ENCODE data around the gene DNAH3.
"Not testable (repeated sequence)": the region's sequence is repeated elsewhere in the genome, so short reads cannot be mapped to it uniquely, and the experiment has no call there.

Gene DNAH3

DNA sequence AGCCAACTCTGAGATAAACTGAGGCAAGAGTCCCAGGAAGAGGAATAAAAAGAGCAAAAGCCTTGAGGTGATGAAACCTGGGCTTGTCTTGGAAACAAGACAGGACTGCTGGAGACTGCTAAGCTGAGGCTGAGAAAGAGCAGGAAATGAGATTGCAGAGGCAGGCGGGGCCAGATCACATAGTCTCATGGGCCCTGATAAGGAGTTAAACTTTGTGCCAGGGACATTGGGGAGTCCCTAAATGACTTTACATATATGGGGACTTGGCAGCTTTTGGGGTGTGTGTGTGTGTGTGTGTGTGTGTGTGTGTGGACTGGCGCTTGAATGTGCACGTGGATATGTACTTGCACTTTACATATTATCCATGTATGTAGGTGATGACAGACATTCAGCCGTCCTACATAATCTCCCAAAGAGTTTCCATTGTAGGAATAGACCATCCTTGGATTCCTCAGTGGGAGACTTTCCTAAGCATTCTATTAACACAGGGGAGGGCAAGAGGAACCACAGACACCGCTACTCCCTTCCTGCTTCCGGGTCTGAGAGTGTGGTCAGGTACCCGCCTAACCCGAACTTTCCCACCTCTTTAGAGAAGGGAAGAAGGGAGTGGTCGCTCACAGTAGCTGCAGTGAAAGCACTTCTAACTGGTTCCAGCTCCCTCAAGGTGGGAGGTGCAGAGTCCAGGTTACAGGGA is 127.0 kb downstream of the DNAH3 start:
- H3K4me3 ChIP-seq (ENCODE audit: low read depth, low read length) = no peak overlapping the region

GRCh38 chr16:21021316-21021715 is 129.3 kb downstream of the DNAH3 start:
- H3K4me3 ChIP-seq (ENCODE audit: low read depth, low read length) = no peak overlapping the region

GRCh38 chr16:21009815-21010214 is 140.8 kb downstream of the DNAH3 start:
- no peak overlapping the region for H3K4me3 ChIP-seq (ENCODE audit: low read depth, low read length)

DNA sequence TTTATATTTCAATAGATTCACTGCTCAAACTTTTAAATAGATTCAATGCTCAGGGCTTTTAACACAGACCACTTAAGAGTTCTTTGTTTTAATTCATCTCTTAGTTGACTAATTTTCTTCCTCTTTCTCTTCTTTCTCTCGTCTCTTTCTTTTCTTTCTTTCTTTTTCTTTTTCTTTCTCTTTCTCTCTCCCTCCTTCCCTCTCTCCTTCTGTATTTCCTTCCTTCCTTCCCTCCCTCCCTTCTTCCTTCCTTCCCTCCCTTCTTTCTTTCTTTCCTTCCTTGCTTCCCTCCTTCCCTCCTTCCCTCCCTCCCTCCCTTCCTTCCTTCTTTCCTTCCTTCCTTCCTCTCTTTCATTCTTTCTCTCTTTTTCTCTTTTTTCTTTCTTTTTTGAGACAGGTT is 145.6 kb downstream of the DNAH3 start:
- no peak overlapping the region for H3K4me3 ChIP-seq (ENCODE audit: low read depth, low read length)

DNA sequence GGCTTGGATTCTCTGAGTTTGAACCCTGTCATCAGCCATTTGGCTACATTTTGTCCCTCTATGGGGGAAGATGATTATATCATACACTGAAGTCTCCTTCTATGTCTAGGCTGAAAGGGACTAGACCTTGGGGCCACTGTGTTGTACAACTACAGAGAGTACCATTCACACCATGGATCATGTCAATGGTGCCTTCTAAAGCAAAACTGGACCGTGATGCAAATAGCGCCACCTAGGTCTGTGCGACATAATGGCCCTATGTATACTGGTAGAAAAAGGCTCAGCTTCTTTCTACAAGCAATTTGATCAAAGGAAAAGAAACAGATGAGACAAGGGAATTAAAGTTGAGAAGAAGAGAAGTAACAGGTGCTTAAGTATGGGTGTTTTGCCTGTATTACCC is 149.4 kb downstream of the DNAH3 start:
- H3K4me3 ChIP-seq (ENCODE audit: low read depth, low read length) = no peak overlapping the region

GRCh38 chr16:20997147-20997546 is 153.5 kb downstream of the DNAH3 start:
- H3K4me3 ChIP-seq (ENCODE audit: low read depth, low read length) = no peak overlapping the region

DNA sequence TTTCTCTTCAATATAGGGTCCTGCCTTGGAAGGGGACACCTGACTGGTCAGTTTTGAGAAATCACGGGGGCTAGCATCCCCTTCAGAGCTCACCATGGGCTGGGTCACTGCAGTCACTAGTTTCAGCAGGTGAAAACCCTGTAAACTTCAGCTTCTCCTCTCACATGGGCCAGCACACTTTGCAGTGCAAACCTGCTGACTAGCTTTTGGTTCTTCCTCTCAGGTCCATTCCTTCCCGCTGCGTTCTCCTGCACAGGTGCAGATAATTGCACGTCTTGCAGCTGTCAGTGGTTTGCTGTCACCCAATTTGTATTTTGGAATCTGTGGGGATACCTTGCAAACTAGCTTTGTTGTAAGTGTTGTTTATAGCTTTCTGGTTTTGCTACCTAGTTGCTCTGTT is 154.9 kb downstream of the DNAH3 start:
- H3K4me3 ChIP-seq (ENCODE audit: low read depth, low read length) = no peak overlapping the region

- H3K4me3 ChIP-seq (ENCODE audit: low read depth, low read length) = not testable (repeated sequence)
Observed at GRCh38 chr16:20989496-20990070, 161.1 kb downstream of the DNAH3 start.

DNA sequence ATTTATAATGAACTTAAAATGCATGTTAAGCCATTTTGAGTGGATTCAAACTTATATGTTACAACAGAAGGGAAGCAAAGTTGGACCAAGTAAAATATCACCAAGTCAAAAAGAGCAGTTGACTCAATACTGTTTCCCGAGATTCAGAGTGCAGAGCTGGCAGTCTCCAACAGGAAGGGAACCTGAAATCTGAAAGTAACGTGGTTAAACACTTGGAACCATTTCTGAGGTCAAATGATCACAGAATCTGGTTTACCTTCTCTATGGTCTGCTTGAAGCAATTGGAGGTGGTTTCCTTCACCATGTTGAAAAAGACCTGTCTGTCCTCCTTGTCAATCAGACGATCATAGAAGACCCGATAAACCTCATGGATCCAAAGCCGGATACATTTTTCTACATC is 163.6 kb downstream of the DNAH3 start:
- no peak overlapping the region for H3K4me3 ChIP-seq (ENCODE audit: low read depth, low read length)

GRCh38 chr16:20984019-20984418 is 166.6 kb downstream of the DNAH3 start:
- H3K4me3 ChIP-seq (ENCODE audit: low read depth, low read length) = no peak overlapping the region

DNA sequence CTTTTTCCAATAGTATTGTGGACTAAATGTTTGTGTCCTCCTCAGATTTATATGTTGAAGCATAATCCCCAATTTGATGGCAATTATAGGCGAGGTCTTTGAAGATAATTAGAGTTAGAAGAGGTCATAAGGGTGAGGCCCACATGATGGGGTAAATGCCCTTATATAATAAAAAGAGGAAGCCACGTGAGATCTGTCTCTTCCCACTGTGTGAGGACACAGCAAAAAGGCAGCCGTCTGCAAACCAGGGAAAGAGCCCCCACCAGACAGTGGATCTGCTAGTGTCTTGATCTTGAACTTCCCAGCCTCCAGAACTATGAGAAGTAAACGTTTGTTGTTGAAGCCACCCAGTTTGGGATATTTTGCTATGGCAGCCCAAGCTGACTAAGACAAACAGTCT is 174.1 kb downstream of the DNAH3 start:
- H3K4me3 ChIP-seq (ENCODE audit: low read depth, low read length) = no peak overlapping the region

GRCh38 chr16:20973201-20973600 is 177.4 kb downstream of the DNAH3 start:
- H3K4me3 ChIP-seq (ENCODE audit: low read depth, low read length) = not testable (repeated sequence)

DNA sequence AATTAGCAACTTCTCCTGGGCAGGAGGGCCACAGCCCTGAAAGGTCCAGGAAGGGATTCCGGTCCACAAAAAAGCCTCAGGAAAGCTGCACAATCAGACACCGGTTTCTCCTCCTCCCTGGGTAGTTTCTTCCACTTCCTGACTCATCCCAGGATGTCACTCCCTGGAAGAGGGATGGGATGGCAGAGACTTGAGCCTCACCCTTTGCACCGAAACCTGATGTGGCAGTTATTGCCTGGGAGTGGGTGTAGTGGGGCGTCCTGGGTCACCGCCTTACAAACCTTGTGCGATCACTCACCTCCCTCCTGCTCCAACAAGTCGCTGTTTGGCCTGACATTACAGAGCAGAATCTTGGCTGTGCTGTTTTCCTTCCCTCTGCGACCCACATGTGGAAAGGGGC is 179.2 kb downstream of the DNAH3 start:
- no peak overlapping the region for H3K4me3 ChIP-seq (ENCODE audit: low read depth, low read length)

GRCh38 chr16:20969386-20969785 is 181.3 kb downstream of the DNAH3 start:
- no peak overlapping the region for H3K4me3 ChIP-seq (ENCODE audit: low read depth, low read length)

GRCh38 chr16:20968765-20969164 is 181.9 kb downstream of the DNAH3 start:
- H3K4me3 ChIP-seq (ENCODE audit: low read depth, low read length) = no peak overlapping the region

DNA sequence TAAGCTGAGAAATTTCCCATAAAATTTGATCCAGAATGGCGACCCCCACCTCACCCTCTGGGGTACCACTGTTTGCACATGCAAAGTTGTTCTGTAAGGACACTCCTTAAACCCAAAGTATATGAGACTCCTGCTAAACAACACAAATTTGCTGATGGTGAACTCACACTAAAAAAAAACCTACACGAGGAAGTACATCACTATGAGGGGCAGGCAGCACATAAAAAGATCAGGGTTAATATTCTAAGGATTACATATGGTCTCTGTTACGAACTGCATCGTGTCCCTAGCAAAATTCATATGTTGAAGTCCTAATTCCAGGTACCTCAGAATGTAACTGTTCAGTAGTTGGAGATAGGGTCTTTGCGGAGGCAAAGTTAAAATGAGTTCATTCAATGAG is 189.7 kb downstream of the DNAH3 start:
- H3K4me3 ChIP-seq (ENCODE audit: low read depth, low read length) = no peak overlapping the region

- no peak overlapping the region for H3K4me3 ChIP-seq (ENCODE audit: low read depth, low read length)
Observed at GRCh38 chr16:20957153-20957552, 193.5 kb downstream of the DNAH3 start.

- no peak overlapping the region for H3K4me3 ChIP-seq (ENCODE audit: low read depth, low read length)
Observed at GRCh38 chr16:20956319-20956718, 194.3 kb downstream of the DNAH3 start.

- H3K4me3 ChIP-seq (ENCODE audit: low read depth, low read length) = no peak overlapping the region
Observed at GRCh38 chr16:20954574-20954973, 196.1 kb downstream of the DNAH3 start.

GRCh38 chr16:20952139-20952920 is 198.3 kb downstream of the DNAH3 start:
- H3K4me3 ChIP-seq (ENCODE audit: low read depth, low read length) = no peak overlapping the region

GRCh38 chr16:20950294-20950693 is 200.4 kb downstream of the DNAH3 start:
- no peak overlapping the region for H3K4me3 ChIP-seq (ENCODE audit: low read depth, low read length)

- H3K4me3 ChIP-seq (ENCODE audit: low read depth, low read length) = no peak overlapping the region
Observed at GRCh38 chr16:20949660-20950059, 201.0 kb downstream of the DNAH3 start.

All from iPS-11a (cell line).